Measurements from ENCODE around the gene ATG2B. TPM values are rescaled to one million over a fixed set of nuclear protein-coding genes. Genes with fewer than 3 reads are reported as not detected.

Gene ATG2B
- total and polyA plus RNA-seq, 2 donors (not counting 1 experiment from before 2014, with no cell fraction given) = 8.1 to 39.6 TPM

DNA sequence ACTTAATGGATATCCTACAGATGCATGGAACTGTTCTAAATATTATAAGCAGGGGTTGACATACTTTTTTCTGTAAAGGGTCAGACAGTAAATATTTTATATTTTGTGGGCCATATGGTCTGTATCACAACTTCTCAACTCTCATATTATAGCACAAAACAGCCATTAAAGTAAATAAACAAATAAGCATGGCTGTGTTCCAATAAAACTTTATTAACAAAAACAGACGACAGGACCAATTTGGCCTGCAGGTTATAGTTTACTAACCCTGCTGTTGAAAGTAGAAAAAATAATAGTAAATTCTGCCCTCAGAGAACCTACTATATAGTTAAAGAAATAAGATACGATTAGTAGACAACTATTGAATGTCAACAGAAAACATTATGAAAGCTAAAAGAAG, 17.5 kb downstream of the ATG2B start:
- ATAC-seq (ENCODE audit: low read depth) (no peak), DNase-seq (no peak)
- H3K9me3 ChIP-seq (ENCODE audit: control extremely low read depth in 1 of 3, control insufficient read depth in 2 of 3, insufficient read depth in 1 of 3, low read length in 2 of 3) = no peaks in the 10 kb centered on the region
- H3K27me3 Mint-ChIP-seq = no peaks in the 10 kb centered on the region
- peaks cover 40% of the 10 kb centered on the region for H3K79me2 ChIP-seq (ENCODE audit: control insufficient read depth, insufficient read depth, low read length)
- H3K4me2 ChIP-seq (replicated peaks; ENCODE audit: low read depth, low read length, poor library complexity, severe bottlenecking) = no peak overlapping the region
- no peak overlapping the region for H3K4me3 Mint-ChIP-seq
- no peaks in the 10 kb centered on the region for H3K4me1 Mint-ChIP-seq
- H4K20me1 ChIP-seq (ENCODE audit: control insufficient read depth, insufficient read depth, low read length, poor library complexity, severe bottlenecking) = peaks cover 13% of the 10 kb centered on the region
- H3K4me1 ChIP-seq (ENCODE audit: control insufficient read depth in 2 of 2, insufficient read depth in 2 of 2, low read length in 2 of 2) = no peaks in the 10 kb centered on the region
- no peaks in the 10 kb centered on the region for H3K9me3 Mint-ChIP-seq (ENCODE audit: insufficient read depth)
- CTCF ChIA-PET = no interaction called here
- no peak overlapping the region for H2AFZ ChIP-seq (ENCODE audit: insufficient read depth, low read depth, low read length, poor library complexity, severe bottlenecking)
- WGBS (ENCODE audit: insufficient coverage) = no CpG with 5 or more reads among the region's 2 CpGs
- no peak for TF ChIP-seq EZH2 (IDR thresholded peaks at IDR 0.05; ENCODE audit: borderline replicate concordance, insufficient read depth, low read depth, low read length, poor library complexity, severe bottlenecking)
- TF ChIP-seq CTCF (IDR thresholded peaks at IDR 0.05) = no peak
- no peak overlapping the region for H3K27ac ChIP-seq (ENCODE audit: low read length in 2 of 2)
- no peaks in the 10 kb centered on the region for H3K27me3 ChIP-seq (replicated peaks in 1 of 4; ENCODE audit: control extremely low read depth in 1 of 4, control insufficient read depth in 3 of 4, insufficient read depth in 4 of 4, low read length in 3 of 4)
- no peak overlapping the region for H3K9ac ChIP-seq (ENCODE audit: low read length)
- peaks cover 1 to 6% of the 10 kb centered on the region in 2 experiments for H3K36me3 ChIP-seq (replicated peaks in 1 of 2; ENCODE audit: control extremely low read depth in 1 of 2, control insufficient read depth in 1 of 2, extremely low read depth in 1 of 2, insufficient read depth in 2 of 2, low read length in 1 of 2)
- H3K27ac Mint-ChIP-seq = no peak overlapping the region
- H3K4me3 ChIP-seq (ENCODE audit: control extremely low read depth in 1 of 5, extremely low read depth in 1 of 5, insufficient read depth in 1 of 5, low read depth in 2 of 5, low read length in 4 of 5) = no peak overlapping the region
- POLR2A ChIA-PET = no interaction called here
- intact Hi-C loops (cut with micrococcal nuclease) = no loop called here

DNA sequence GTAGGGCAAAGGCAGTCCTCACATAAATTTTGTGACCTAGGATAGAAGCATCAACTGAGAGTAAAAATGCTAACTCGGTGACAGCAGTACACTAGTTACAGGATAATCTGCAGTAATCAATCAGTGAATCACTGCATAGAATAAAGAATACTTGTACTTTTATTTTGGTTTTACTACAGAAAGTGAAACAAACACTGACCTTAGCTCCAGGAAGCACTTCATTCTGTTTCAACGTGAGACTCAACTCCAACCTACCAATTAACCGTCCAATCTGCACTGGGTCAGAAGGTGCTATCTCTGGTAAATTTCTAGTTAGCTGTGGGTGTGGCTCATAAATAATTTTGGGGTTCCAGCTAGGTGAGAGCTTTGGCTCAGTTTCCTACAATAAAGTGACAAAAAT, 21.8 kb downstream of the ATG2B start:
- no peak overlapping the region for H3K9ac ChIP-seq (ENCODE audit: low read length)
- H3K36me3 ChIP-seq (replicated peaks in 1 of 2; ENCODE audit: control extremely low read depth in 1 of 2, control insufficient read depth in 1 of 2, extremely low read depth in 1 of 2, insufficient read depth in 2 of 2, low read length in 1 of 2) = peaks cover 1 to 9% of the 10 kb centered on the region in 2 experiments
- no peak overlapping the region for H3K4me3 Mint-ChIP-seq
- H3K27ac ChIP-seq (ENCODE audit: low read length in 2 of 2) = no peak overlapping the region
- H3K4me2 ChIP-seq (replicated peaks; ENCODE audit: low read depth, low read length, poor library complexity, severe bottlenecking) = no peak overlapping the region
- H3K27me3 ChIP-seq (replicated peaks in 1 of 4; ENCODE audit: control extremely low read depth in 1 of 4, control insufficient read depth in 3 of 4, insufficient read depth in 4 of 4, low read length in 3 of 4) = no peaks in the 10 kb centered on the region
- H4K20me1 ChIP-seq (ENCODE audit: control insufficient read depth, insufficient read depth, low read length, poor library complexity, severe bottlenecking) = peaks cover 4% of the 10 kb centered on the region
- H3K9me3 ChIP-seq (ENCODE audit: control extremely low read depth in 1 of 3, control insufficient read depth in 2 of 3, insufficient read depth in 1 of 3, low read length in 2 of 3) = no peaks in the 10 kb centered on the region
- TF ChIP-seq EZH2 (IDR thresholded peaks at IDR 0.05; ENCODE audit: borderline replicate concordance, insufficient read depth, low read depth, low read length, poor library complexity, severe bottlenecking) = no peak
- no peak overlapping the region for H3K27ac Mint-ChIP-seq
- no peaks in the 10 kb centered on the region for H3K4me1 Mint-ChIP-seq
- H3K4me1 ChIP-seq (ENCODE audit: control insufficient read depth in 2 of 2, insufficient read depth in 2 of 2, low read length in 2 of 2) = no peaks in the 10 kb centered on the region
- WGBS (ENCODE audit: insufficient coverage) = no CpG with 5 or more reads among the region's 3 CpGs
- H3K9me3 Mint-ChIP-seq (ENCODE audit: insufficient read depth) = no peaks in the 10 kb centered on the region
- H2AFZ ChIP-seq (ENCODE audit: insufficient read depth, low read depth, low read length, poor library complexity, severe bottlenecking) = no peak overlapping the region
- no peaks in the 10 kb centered on the region for H3K27me3 Mint-ChIP-seq
- CTCF ChIA-PET = no interaction called here
- ATAC-seq (ENCODE audit: low read depth) (no peak), DNase-seq (no peak)
- POLR2A ChIA-PET = no interaction called here
- intact Hi-C loops (cut with micrococcal nuclease) = no loop called here
- peaks cover 3% of the 10 kb centered on the region for H3K79me2 ChIP-seq (ENCODE audit: control insufficient read depth, insufficient read depth, low read length)
- H3K4me3 ChIP-seq (ENCODE audit: control extremely low read depth in 1 of 5, extremely low read depth in 1 of 5, insufficient read depth in 1 of 5, low read depth in 2 of 5, low read length in 4 of 5) = no peak overlapping the region
